ENCODE measurements around the gene TNFAIP8. TPM values are rescaled to one million over a fixed set of nuclear protein-coding genes. Genes with fewer than 3 reads are reported as not detected.

Gene TNFAIP8
- total RNA-seq, 1 donor from 2014 or later = 40.0 TPM

- no peak for TF ChIP-seq CTCF (IDR thresholded peaks at IDR 0.05; ENCODE audit: insufficient read depth, low read length, poor library complexity, severe bottlenecking)
- no peaks in the 10 kb centered on the region for H3K27me3 ChIP-seq (ENCODE audit: control insufficient read depth, insufficient read depth, low read length)
Measured at GRCh38 chr5:119343052-119343451, 12.8 kb upstream of the TNFAIP8 start.

DNA sequence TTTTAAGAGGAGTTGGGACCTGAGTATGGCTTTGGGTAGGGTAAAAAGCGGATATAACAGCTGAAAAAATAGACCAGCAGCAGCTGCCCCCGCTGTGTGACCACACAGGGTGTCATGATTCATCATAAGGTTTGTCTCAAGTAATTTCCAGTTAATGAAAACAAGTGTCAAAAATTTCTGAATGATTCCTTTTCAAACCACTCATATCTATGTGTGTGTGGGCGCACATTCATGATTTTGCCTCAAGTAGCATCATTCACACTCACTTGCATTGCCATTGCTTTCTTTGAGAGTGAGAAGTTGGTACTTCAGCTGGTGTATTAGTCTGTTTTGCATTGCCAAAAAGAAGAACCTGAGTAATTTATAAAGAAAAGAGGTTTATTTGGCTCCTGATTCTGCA lies 12.1 kb upstream of the TNFAIP8 start:
- Histone ChIP-seq H3K4me3 (ENCODE audit: low read depth, low read length) (no peak overlapping the region), H3K36me3 (ENCODE audit: control insufficient read depth, insufficient read depth, low read length) (no peaks in the 10 kb centered on the region), H3K27me3 (ENCODE audit: control insufficient read depth, insufficient read depth, low read length) (no peaks in the 10 kb centered on the region)
- no peak for TF ChIP-seq CTCF (IDR thresholded peaks at IDR 0.05; ENCODE audit: insufficient read depth, low read length, poor library complexity, severe bottlenecking)
- no peak for DNase-seq (ENCODE audit: low read depth)

More at GRCh38 chr5:119343052-119343451, 12.8 kb upstream of the TNFAIP8 start:
- DNase-seq (ENCODE audit: low read depth) = no peak
- Histone ChIP-seq H3K36me3 (ENCODE audit: control insufficient read depth, insufficient read depth, low read length) (no peaks in the 10 kb centered on the region), H3K4me3 (ENCODE audit: low read depth, low read length) (no peak overlapping the region)

GRCh38 chr5:119344231-119344630 lies 11.6 kb upstream of the TNFAIP8 start:
- H3K36me3 ChIP-seq (ENCODE audit: control insufficient read depth, insufficient read depth, low read length) = no peaks in the 10 kb centered on the region
- H3K27me3 ChIP-seq (ENCODE audit: control insufficient read depth, insufficient read depth, low read length) = no peaks in the 10 kb centered on the region
- no peak for DNase-seq (ENCODE audit: low read depth)
- no peak for TF ChIP-seq CTCF (IDR thresholded peaks at IDR 0.05; ENCODE audit: insufficient read depth, low read length, poor library complexity, severe bottlenecking)
- H3K4me3 ChIP-seq (ENCODE audit: low read depth, low read length) = no peak overlapping the region

GRCh38 chr5:119345861-119346260 lies 10.0 kb upstream of the TNFAIP8 start:
- H3K4me3 ChIP-seq (ENCODE audit: low read depth, low read length) = no peak overlapping the region
- no peaks in the 10 kb centered on the region for H3K36me3 ChIP-seq (ENCODE audit: control insufficient read depth, insufficient read depth, low read length)
- H3K27me3 ChIP-seq (ENCODE audit: control insufficient read depth, insufficient read depth, low read length) = no peaks in the 10 kb centered on the region
- no peak for DNase-seq (ENCODE audit: low read depth)
- no peak for TF ChIP-seq CTCF (IDR thresholded peaks at IDR 0.05; ENCODE audit: insufficient read depth, low read length, poor library complexity, severe bottlenecking)

DNA sequence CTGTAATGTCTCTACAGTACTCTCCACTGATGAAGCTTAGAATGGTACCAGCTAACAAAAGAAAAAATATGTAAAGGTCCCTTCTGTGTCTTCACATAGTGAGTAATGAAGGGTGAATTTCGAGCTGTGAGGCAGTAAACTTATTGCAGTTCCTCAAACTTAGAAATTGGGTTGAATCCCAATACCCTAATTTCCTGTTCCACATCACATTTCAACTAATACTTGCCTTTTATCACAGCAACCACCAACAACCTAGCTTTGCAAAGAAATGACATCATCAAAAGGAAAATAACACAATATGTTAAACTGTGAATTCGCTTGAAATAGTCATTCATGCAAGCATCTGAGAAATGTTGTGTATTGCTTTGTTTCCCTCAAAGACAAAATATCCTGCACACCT lies 9.4 kb upstream of the TNFAIP8 start:
- Histone ChIP-seq H3K4me3 (ENCODE audit: low read depth, low read length) (no peak overlapping the region), H3K27me3 (ENCODE audit: control insufficient read depth, insufficient read depth, low read length) (no peaks in the 10 kb centered on the region), H3K36me3 (ENCODE audit: control insufficient read depth, insufficient read depth, low read length) (no peaks in the 10 kb centered on the region)
- TF ChIP-seq CTCF (IDR thresholded peaks at IDR 0.05; ENCODE audit: insufficient read depth, low read length, poor library complexity, severe bottlenecking) = no peak
- no peak for DNase-seq (ENCODE audit: low read depth)

GRCh38 chr5:119347574-119347973 lies 8.2 kb upstream of the TNFAIP8 start:
- TF ChIP-seq CTCF (IDR thresholded peaks at IDR 0.05; ENCODE audit: insufficient read depth, low read length, poor library complexity, severe bottlenecking) = no peak
- DNase-seq (ENCODE audit: low read depth) = peak; percentile 57
- H3K4me3 ChIP-seq (ENCODE audit: low read depth, low read length) = no peak overlapping the region
- H3K27me3 ChIP-seq (ENCODE audit: control insufficient read depth, insufficient read depth, low read length) = no peaks in the 10 kb centered on the region
- H3K36me3 ChIP-seq (ENCODE audit: control insufficient read depth, insufficient read depth, low read length) = no peaks in the 10 kb centered on the region
